Activated CD8-positive, alpha-beta T cell treated with anti-CD3 and anti-CD28 coated beads for 36 hours (primary cell): Measurements from ENCODE around the gene RNF181. TPM values are rescaled to one million over a fixed set of nuclear protein-coding genes. Genes with fewer than 3 reads are reported as not detected.

Experiments
- total RNA-seq, 2 experiments: library from RNA; stranded (reverse); gene quantifications; one replicate each; pipeline ENCODE4 v1.2.3, GENCODE V29; 2021

RNF181 gene
- total RNA-seq, 2 experiments from 2014 or later: 112 to 117 TPM

Other genes starting within 250 kb of the RNF181 start
- 10 to 100 TPM; 21.3 to 22.9 TPM for gene RETSAT, start 241.2 kb upstream of the RNF181 start, total RNA-seq
- gene ELMOD3, start 241.0 kb upstream of the RNF181 start, total RNA-seq: 10 to 100 TPM; 11.8 to 13.0 TPM
- 10 to 100 TPM; 18.7 to 19.3 TPM for gene CAPG, start 185.4 kb upstream of the RNF181 start, total RNA-seq
- under 1 TPM; 0.77 to 0.96 TPM for gene SH2D6, start 177.0 kb upstream of the RNF181 start, total RNA-seq
- 100 to 1,000 TPM; 276 to 282 TPM for gene MAT2A, start 56.6 kb upstream of the RNF181 start, total RNA-seq
- 10 to 100 TPM; 14.6 to 16.7 TPM for gene GGCX, start 34.3 kb upstream of the RNF181 start, total RNA-seq
- 10 to 100 TPM; 84.5 to 91.1 TPM for gene VAMP8, start 18.2 kb upstream of the RNF181 start, total RNA-seq
- gene VAMP5, start 11.3 kb upstream of the RNF181 start, total RNA-seq: 10 to 100 TPM; 28.0 to 29.4 TPM
- gene TMEM150A, start 7.0 kb downstream of the RNF181 start, total RNA-seq: 1 to 10 TPM; 1.0 to 1.2 TPM
- 10 to 100 TPM; 25.4 to 29.1 TPM for gene C2orf68, start 16.3 kb downstream of the RNF181 start, total RNA-seq
- 10 to 100 TPM; 86.0 to 86.8 TPM for gene USP39, start 20.4 kb downstream of the RNF181 start, total RNA-seq
- gene SFTPB, start 72.5 kb downstream of the RNF181 start, total RNA-seq: not detected
- gene GNLY, start 98.6 kb downstream of the RNF181 start, total RNA-seq: 10 to 100 TPM; 46.7 to 52.6 TPM
- not detected for gene ATOH8, start 158.2 kb downstream of the RNF181 start, total RNA-seq